Activated T-cell treated with anti-CD3 and anti-CD28 coated beads for 1 hour (primary cell): ENCODE data around the gene FOXP1.
A peak's percentile ranks its signal among the peaks of the same experiment; 100 is the strongest.

Experiments used
- DNase-seq: peaks from one replicate; pipeline ENCODE4 v3.0.0-alpha.2; 2020; ENCODE audit warnings: low read depth

Gene FOXP1

GRCh38 chr3:71586810-71587242 lies 3.3 kb upstream of the FOXP1 start:
- DNase-seq = no peak

- no peak for DNase-seq
Observed at GRCh38 chr3:71585887-71586809, 2.6 kb upstream of the FOXP1 start.

GRCh38 chr3:71585131-71585530 lies 1.6 kb upstream of the FOXP1 start:
- no peak for DNase-seq

GRCh38 chr3:71584394-71585011 lies 975 bp upstream of the FOXP1 start:
- DNase-seq = no peak

GRCh38 chr3:71582612-71583565 lies 639 bp downstream of the FOXP1 start:
- DNase-seq = peak; percentile 50

- DNase-seq = peak; percentile 19
Observed at GRCh38 chr3:71582036-71582611, 1.4 kb downstream of the FOXP1 start.

- peak; percentile 34 for DNase-seq
Observed at GRCh38 chr3:71581457-71582035, 2.0 kb downstream of the FOXP1 start.

- no peak for DNase-seq
Observed at GRCh38 chr3:71580636-71581456, 2.7 kb downstream of the FOXP1 start.

- DNase-seq = no peak
Observed at GRCh38 chr3:71579935-71580406, 3.6 kb downstream of the FOXP1 start.

GRCh38 chr3:71579326-71579934 lies 4.1 kb downstream of the FOXP1 start:
- no peak for DNase-seq

GRCh38 chr3:71578054-71578751 lies 5.3 kb downstream of the FOXP1 start:
- no peak for DNase-seq

GRCh38 chr3:71577011-71577410 lies 6.5 kb downstream of the FOXP1 start:
- DNase-seq = no peak

- no peak for DNase-seq
Observed at GRCh38 chr3:71575433-71575832, 8.1 kb downstream of the FOXP1 start.

- DNase-seq = no peak
Observed at GRCh38 chr3:71573181-71573580, 10.3 kb downstream of the FOXP1 start.

- DNase-seq = no peak
Observed at GRCh38 chr3:71570546-71570945, 13.0 kb downstream of the FOXP1 start.

- DNase-seq = no peak
Observed at GRCh38 chr3:71568207-71568606, 15.3 kb downstream of the FOXP1 start.

GRCh38 chr3:71566776-71567175 lies 16.8 kb downstream of the FOXP1 start:
- DNase-seq = no peak

GRCh38 chr3:71565976-71566375 lies 17.6 kb downstream of the FOXP1 start:
- DNase-seq = no peak

GRCh38 chr3:71565316-71565715 lies 18.2 kb downstream of the FOXP1 start:
- no peak for DNase-seq
